Measurements from ENCODE around the gene CDC40.
"Not testable (repeated sequence)": the region's sequence is repeated elsewhere in the genome, so short reads cannot be mapped to it uniquely, and the experiment has no call there.

CDC40 gene

GRCh38 chr6:110226261-110226660 lies 46.0 kb downstream of the CDC40 start:
- H3K27me3 ChIP-seq (replicated peaks; ENCODE audit: control insufficient read depth, insufficient read depth, low read length): no peaks in the 10 kb centered on the region
- TF ChIP-seq CTCF (IDR thresholded peaks at IDR 0.05; ENCODE audit: insufficient read depth, low read length, poor library complexity, severe bottlenecking): no peak
- H3K36me3 ChIP-seq (ENCODE audit: control insufficient read depth, insufficient read depth, low read length): no peaks in the 10 kb centered on the region; the same call in none of the 2 replicates
- no peak overlapping the region for H3K4me3 ChIP-seq (replicated peaks; ENCODE audit: low read depth, low read length)
- DNase-seq (ENCODE audit: extremely low read depth, insufficient read length): no peak

GRCh38 chr6:110232450-110232849 lies 52.2 kb downstream of the CDC40 start:
- Histone ChIP-seq H3K27me3 (replicated peaks; ENCODE audit: control insufficient read depth, insufficient read depth, low read length) (no peaks in the 10 kb centered on the region), H3K36me3 (ENCODE audit: control insufficient read depth, insufficient read depth, low read length) (no peaks in the 10 kb centered on the region; the same call in none of the 2 replicates), H3K4me3 (replicated peaks; ENCODE audit: low read depth, low read length) (no peak overlapping the region)
- TF ChIP-seq CTCF (IDR thresholded peaks at IDR 0.05; ENCODE audit: insufficient read depth, low read length, poor library complexity, severe bottlenecking): no peak
- no peak for DNase-seq (ENCODE audit: extremely low read depth, insufficient read length)

GRCh38 chr6:110233770-110234374 lies 53.6 kb downstream of the CDC40 start:
- TF ChIP-seq CTCF (IDR thresholded peaks at IDR 0.05; ENCODE audit: insufficient read depth, low read length, poor library complexity, severe bottlenecking): no peak
- Histone ChIP-seq H3K27me3 (replicated peaks; ENCODE audit: control insufficient read depth, insufficient read depth, low read length) (no peaks in the 10 kb centered on the region), H3K4me3 (replicated peaks; ENCODE audit: low read depth, low read length) (no peak overlapping the region), H3K36me3 (ENCODE audit: control insufficient read depth, insufficient read depth, low read length) (no peaks in the 10 kb centered on the region; the same call in none of the 2 replicates)
- DNase-seq (ENCODE audit: extremely low read depth, insufficient read length): peak; percentile 30

GRCh38 chr6:110236007-110236406 lies 55.8 kb downstream of the CDC40 start:
- H3K4me3 ChIP-seq (replicated peaks; ENCODE audit: low read depth, low read length); DNase-seq (ENCODE audit: extremely low read depth, insufficient read length); H3K27me3 ChIP-seq (replicated peaks; ENCODE audit: control insufficient read depth, insufficient read depth, low read length); H3K36me3 ChIP-seq (ENCODE audit: control insufficient read depth, insufficient read depth, low read length): not testable (repeated sequence)

- H3K27me3 ChIP-seq (replicated peaks; ENCODE audit: control insufficient read depth, insufficient read depth, low read length): no peaks in the 10 kb centered on the region
Observed at GRCh38 chr6:110239526-110240274, 59.5 kb downstream of the CDC40 start.

GRCh38 chr6:110244621-110245020 lies 64.4 kb downstream of the CDC40 start:
- not testable (repeated sequence) for H3K36me3 ChIP-seq (ENCODE audit: control insufficient read depth, insufficient read depth, low read length); DNase-seq (ENCODE audit: extremely low read depth, insufficient read length); H3K27me3 ChIP-seq (replicated peaks; ENCODE audit: control insufficient read depth, insufficient read depth, low read length); H3K4me3 ChIP-seq (replicated peaks; ENCODE audit: low read depth, low read length)

More at GRCh38 chr6:110239526-110240274, 59.5 kb downstream of the CDC40 start:
- no peak for DNase-seq (ENCODE audit: extremely low read depth, insufficient read length)
- Histone ChIP-seq H3K4me3 (replicated peaks; ENCODE audit: low read depth, low read length) (no peak overlapping the region), H3K36me3 (ENCODE audit: control insufficient read depth, insufficient read depth, low read length) (no peaks in the 10 kb centered on the region)
- no peak for TF ChIP-seq CTCF (IDR thresholded peaks at IDR 0.05; ENCODE audit: insufficient read depth, low read length, poor library complexity, severe bottlenecking)

Data from GM06990 (cell line).